ENCODE measurements around the gene MMP23B. TPM values are rescaled to one million over a fixed set of nuclear protein-coding genes. Genes with fewer than 3 reads are reported as not detected.
A peak's percentile ranks its signal among the peaks of the same experiment; 100 is the strongest.

Gene MMP23B
- total and polyA plus RNA-seq, 2 experiments from 2014 or later, result 73.4 to 136 TPM

- no peaks in the 10 kb centered on the region for H3K27me3 ChIP-seq
- peaks cover 36% of the 10 kb centered on the region for H3K79me2 ChIP-seq
- H3K36me3 ChIP-seq (replicated peaks; ENCODE audit: insufficient read depth, low read depth), result no peaks in the 10 kb centered on the region
- H3K9me3 ChIP-seq (ENCODE audit: low read depth), result no peaks in the 10 kb centered on the region
- H3K9me2 ChIP-seq (replicated peaks; ENCODE audit: insufficient read depth), result no peaks in the 10 kb centered on the region
- H3K4me3 ChIP-seq, result no peak overlapping the region
- no peak overlapping the region for H3K27ac ChIP-seq
- peaks cover 9% of the 10 kb centered on the region for H3K4me1 ChIP-seq (ENCODE audit: insufficient read depth)
- no peak for DNase-seq (ENCODE audit: low spot score)
- H3K4me2 ChIP-seq, result no peak overlapping the region
- peaks cover 7% of the 10 kb centered on the region for H4K20me1 ChIP-seq (ENCODE audit: insufficient read depth, poor library complexity, severe bottlenecking)
- H2AFZ ChIP-seq, result no peak overlapping the region
- 95% methylated on average over 16 of the region's 16 CpGs for WGBS (ENCODE audit: low lambda C conversion rate, missing lambda C conversion rate)
- no peak for TF ChIP-seq EZH2phosphoT487 (IDR thresholded peaks at IDR 0.05; ENCODE audit: low read depth, severe bottlenecking, unreplicated experiment)
- TF ChIP-seq EZH2 (IDR thresholded peaks at IDR 0.05; ENCODE audit: borderline replicate concordance), result no peak
- no peak for TF ChIP-seq CTCF (IDR thresholded peaks at IDR 0.05; ENCODE audit: poor library complexity)
Observed at GRCh38 chr1:1620433-1621139, 11.4 kb upstream of the MMP23B start.

- Histone ChIP-seq H3K4me3 (no peak overlapping the region), H3K4me1 (ENCODE audit: insufficient read depth) (peaks cover 9% of the 10 kb centered on the region), H3K36me3 (replicated peaks; ENCODE audit: insufficient read depth, low read depth) (no peaks in the 10 kb centered on the region), H2AFZ (no peak overlapping the region), H3K79me2 (peaks cover 34% of the 10 kb centered on the region), H3K27ac (no peak overlapping the region), H3K4me2 (no peak overlapping the region), H4K20me1 (ENCODE audit: insufficient read depth, poor library complexity, severe bottlenecking) (peaks cover 7% of the 10 kb centered on the region), H3K9me3 (ENCODE audit: low read depth) (no peaks in the 10 kb centered on the region), H3K27me3 (no peaks in the 10 kb centered on the region), H3K9me2 (replicated peaks; ENCODE audit: insufficient read depth) (no peaks in the 10 kb centered on the region)
- TF ChIP-seq EZH2phosphoT487 (IDR thresholded peaks at IDR 0.05; ENCODE audit: low read depth, severe bottlenecking, unreplicated experiment) (no peak), EZH2 (IDR thresholded peaks at IDR 0.05; ENCODE audit: borderline replicate concordance) (no peak), CTCF (IDR thresholded peaks at IDR 0.05; ENCODE audit: poor library complexity) (no peak)
- 92% methylated on average over 27 of the region's 31 CpGs for WGBS (ENCODE audit: low lambda C conversion rate, missing lambda C conversion rate)
- no peak for DNase-seq (ENCODE audit: low spot score)
Observed at GRCh38 chr1:1621173-1622009, 10.6 kb upstream of the MMP23B start.

- H3K27me3 ChIP-seq, result no peaks in the 10 kb centered on the region
- 76% methylated on average over 21 of the region's 21 CpGs for WGBS (ENCODE audit: low lambda C conversion rate, missing lambda C conversion rate)
- peaks cover 26% of the 10 kb centered on the region for H3K79me2 ChIP-seq
- H4K20me1 ChIP-seq (ENCODE audit: insufficient read depth, poor library complexity, severe bottlenecking), result peaks cover under 1% of the 10 kb centered on the region
- TF ChIP-seq CTCF (IDR thresholded peaks at IDR 0.05; ENCODE audit: poor library complexity) (no peak), EZH2phosphoT487 (IDR thresholded peaks at IDR 0.05; ENCODE audit: low read depth, severe bottlenecking, unreplicated experiment) (no peak), EZH2 (IDR thresholded peaks at IDR 0.05; ENCODE audit: borderline replicate concordance) (no peak)
- no peaks in the 10 kb centered on the region for H3K9me3 ChIP-seq (ENCODE audit: low read depth)
- H3K4me1 ChIP-seq (ENCODE audit: insufficient read depth), result peaks cover 3% of the 10 kb centered on the region
- no peaks in the 10 kb centered on the region for H3K36me3 ChIP-seq (replicated peaks; ENCODE audit: insufficient read depth, low read depth)
- H3K4me2 ChIP-seq, result no peak overlapping the region
- DNase-seq (ENCODE audit: low spot score), result peak; percentile 55
- H3K9me2 ChIP-seq (replicated peaks; ENCODE audit: insufficient read depth), result no peaks in the 10 kb centered on the region
- no peak overlapping the region for H3K27ac ChIP-seq
- H3K4me3 ChIP-seq, result no peak overlapping the region
- H2AFZ ChIP-seq, result no peak overlapping the region
Observed at GRCh38 chr1:1622010-1622787, 9.8 kb upstream of the MMP23B start.
